ENCODE results near the gene TWNK.
"Not testable (repeated sequence)": the region's sequence is repeated elsewhere in the genome, so short reads cannot be mapped to it uniquely, and the experiment has no call there.

Gene TWNK

DNA sequence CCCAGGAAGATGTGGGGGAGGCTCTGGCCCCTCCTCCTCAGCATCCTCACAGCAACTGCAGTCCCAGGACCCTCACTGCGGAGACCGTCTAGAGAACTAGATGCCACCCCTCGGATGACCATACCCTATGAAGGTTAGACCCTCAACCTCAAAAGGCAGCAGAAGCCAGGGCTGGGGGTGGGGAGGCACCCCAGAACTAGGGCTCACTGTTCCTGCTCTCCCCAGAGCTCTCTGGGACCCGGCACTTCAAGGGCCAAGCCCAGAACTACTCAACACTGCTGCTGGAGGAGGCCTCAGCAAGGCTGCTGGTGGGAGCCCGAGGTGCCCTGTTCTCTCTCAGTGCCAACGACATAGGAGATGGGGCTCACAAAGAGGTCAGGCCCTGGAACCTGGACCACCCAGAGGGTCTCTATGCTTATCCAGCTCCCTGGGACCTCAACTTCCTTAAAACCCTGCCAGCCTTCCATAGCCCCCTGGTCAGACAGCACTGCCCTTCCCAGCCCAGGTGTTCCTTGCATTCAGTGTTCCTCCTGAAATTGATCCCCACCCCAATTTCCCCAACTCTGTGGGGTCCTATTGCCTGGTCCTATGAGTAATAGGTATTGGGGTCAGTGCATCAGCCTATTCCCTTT is 14.3 kb upstream of the TWNK start:
- DNase-seq (ENCODE audit: low read depth in 2 of 2, low spot score in 1 of 2) = no peak

DNA sequence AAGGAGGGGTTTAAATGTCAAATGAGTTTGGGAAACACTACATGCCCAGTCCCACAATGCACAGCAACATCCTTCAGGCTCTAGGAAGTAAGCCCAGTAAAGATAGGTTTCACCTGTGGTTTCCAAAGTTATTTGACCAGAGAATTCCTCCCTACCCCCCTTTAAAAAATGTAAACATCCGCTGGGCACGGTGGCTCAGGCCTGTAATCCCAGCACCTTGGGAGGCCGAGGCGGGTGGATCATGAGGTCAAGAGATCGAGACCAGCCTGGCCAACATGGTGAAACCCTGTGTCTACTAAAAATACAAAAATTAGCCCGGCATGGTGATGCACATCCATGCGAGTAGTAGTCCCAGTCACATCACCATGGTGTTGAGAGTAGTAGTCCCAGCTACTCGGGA is 11.9 kb upstream of the TWNK start:
- not testable (repeated sequence) for DNase-seq (ENCODE audit: low read depth in 2 of 2, low spot score in 1 of 2)

DNA sequence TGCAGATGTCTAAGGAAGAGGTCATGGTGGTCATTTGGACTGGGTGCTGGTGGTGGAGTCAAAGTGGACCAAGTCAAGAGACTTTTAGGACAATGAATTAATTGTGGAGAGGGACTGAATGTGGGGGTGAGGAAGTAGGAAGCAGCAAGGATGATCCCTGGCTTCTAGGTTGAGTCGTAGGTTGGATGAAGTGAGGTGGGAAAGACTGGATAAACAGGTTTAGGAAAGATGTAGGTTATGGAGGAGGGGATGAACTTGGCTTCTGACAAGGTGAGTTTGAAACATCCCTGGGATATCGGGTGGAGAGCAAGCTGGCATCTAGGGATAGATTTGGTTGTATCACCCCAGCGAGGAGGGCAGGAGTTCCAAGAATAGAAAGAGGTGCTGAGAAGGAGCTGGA is 10.4 kb upstream of the TWNK start:
- DNase-seq (ENCODE audit: low read depth in 2 of 2, low spot score in 1 of 2) = no peak

DNA sequence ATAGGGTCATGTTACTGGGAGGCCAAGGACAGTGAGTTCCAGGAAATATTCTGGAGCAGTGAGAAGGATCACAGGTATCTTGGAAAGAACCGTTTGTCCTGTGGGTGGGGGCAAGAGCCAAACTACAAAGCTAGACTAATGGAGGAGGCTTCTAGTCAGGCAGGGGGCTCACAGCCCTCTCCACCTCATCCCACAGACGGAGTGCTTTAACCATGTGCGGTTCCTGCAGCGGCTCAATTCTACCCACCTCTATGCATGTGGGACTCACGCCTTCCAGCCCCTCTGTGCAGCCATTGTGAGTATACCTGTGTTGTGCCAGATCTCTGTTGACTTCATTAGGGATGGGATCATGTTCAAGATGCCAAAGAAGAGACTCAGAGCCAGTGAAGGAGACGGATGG is 9.9 kb upstream of the TWNK start:
- DNase-seq (ENCODE audit: low read depth in 2 of 2, low spot score in 1 of 2) = no peak

DNA sequence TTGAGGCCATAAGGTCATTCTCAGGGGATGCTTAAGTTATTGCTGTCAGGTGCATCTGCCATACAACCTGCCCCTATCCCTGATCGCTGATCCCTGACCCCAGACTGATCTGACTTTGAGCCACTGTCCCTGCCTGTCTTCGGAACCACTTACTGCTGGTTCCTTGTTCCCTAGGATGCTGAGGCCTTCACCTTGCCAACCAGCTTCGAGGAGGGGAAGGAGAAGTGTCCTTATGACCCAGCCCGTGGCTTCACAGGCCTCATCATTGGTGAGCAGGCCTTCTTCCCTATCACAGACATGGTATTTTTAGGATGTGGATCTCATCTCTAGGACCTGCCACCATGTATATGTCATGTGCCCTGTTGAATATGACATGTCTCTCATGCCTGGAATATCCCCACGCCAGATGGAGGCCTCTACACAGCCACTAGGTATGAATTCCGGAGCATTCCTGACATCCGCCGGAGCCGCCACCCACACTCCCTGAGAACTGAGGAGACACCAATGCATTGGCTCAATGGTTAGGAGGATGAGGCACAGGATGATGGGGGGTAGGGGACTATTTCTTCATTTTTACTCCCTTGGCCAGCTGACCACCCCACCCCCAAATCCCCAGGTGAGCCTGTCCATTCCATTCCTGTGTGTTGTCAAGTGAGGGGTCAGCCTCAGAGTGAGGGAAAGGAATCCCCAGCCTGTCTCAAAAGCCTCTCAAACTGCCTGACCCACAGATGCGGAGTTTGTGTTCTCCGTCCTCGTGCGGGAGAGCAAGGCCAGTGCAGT is 9.0 kb upstream of the TWNK start:
- no peak for DNase-seq (ENCODE audit: low read depth in 2 of 2, low spot score in 1 of 2)

DNA sequence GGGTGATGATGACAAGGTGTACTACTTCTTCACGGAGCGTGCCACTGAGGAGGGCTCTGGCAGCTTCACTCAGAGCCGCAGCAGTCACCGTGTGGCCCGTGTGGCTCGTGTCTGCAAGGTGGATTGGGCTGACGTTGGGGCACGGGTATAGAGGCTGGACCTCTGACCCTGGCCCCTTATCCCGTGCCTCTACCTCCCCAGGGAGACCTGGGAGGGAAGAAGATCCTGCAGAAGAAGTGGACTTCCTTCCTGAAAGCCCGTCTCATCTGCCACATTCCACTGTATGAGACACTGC is 8.5 kb upstream of the TWNK start:
- no peak for DNase-seq (ENCODE audit: low read depth in 2 of 2, low spot score in 1 of 2)

DNA sequence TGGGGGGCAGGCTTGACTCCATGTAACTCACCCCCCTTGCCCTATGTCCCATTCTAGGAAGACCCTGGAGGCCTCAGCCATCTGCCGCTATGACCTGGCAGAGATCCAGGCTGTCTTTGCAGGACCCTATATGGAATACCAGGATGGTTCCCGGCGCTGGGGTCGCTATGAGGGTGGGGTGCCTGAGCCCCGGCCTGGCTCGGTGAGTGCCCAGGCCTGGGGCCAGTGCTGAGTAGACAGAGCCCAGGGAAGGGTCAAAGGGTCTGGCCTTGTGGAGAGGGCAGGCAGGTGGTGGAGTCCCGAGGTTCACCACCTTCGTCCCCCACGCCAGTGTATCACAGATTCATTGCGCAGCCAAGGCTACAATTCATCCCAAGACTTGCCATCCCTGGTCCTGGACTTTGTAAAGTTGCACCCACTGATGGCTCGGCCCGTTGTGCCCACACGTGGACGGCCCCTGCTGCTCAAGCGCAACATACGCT is 7.5 kb upstream of the TWNK start:
- no peak for DNase-seq (ENCODE audit: low read depth in 2 of 2, low spot score in 1 of 2)

DNA sequence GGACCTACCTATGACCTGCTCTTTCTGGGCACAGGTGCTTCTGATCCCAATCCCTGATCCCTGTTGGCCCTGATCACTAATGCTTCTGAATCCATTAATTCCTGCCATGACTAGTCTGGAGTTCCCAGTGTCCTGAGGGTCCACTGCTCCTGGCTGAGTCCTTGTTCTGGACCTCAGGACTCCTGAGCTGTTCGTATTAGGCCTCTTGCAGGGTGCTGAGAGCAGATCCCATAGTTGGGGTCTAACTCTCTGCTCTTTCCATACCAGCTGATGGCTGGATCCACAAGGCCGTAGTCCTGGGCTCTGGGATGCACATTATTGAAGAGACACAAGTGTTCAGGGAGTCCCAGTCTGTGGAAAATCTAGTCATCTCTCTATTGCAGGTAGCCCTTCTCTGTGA is 7.0 kb upstream of the TWNK start:
- no peak for DNase-seq (ENCODE audit: low read depth in 2 of 2, low spot score in 1 of 2)

DNA sequence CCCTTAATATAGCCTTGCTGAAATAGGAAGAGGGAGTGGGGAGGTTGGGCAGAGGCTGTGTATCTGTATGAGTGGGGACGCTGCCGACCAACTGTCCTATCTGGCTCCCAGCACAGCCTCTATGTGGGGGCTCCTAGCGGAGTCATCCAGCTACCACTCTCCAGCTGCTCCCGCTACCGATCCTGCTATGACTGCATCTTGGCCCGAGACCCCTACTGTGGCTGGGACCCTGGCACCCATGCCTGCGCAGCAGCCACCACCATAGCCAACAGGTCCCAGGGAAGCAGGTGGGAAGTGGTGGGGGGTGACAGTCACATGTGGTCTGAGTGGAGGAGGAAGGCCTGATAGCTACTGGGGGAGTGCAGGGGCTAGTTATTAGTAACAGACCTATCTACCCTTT is 6.6 kb upstream of the TWNK start:
- no peak for DNase-seq (ENCODE audit: low read depth in 2 of 2, low spot score in 1 of 2)

DNA sequence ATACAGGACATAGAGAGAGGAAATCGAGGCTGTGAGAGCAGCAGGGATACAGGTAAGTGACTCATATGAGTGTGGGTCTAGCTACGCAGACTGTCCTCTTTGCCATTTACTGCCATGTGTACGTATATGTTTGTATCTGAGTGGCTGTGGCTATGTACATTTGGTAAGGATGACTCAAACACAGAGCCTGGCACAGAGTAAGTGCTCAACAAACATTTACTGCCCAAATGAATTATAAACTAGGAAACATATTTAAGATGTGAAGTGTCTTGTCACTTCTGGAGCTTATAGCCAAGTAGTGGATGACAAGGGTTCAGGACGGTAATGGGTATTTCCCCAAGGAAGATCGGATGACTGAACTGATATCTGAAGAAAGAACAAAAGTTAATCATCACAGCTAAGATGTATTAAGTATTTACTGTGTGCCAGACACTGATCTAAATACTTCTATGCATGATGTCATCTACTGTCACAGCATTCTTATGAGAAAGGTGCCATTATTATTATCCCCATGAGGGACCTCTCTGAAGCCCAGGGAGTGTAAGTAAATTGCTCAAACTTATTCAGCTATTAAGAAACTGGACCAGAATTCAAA is 6.1 kb upstream of the TWNK start:
- DNase-seq (ENCODE audit: low read depth in 2 of 2, low spot score in 1 of 2) = no peak

DNA sequence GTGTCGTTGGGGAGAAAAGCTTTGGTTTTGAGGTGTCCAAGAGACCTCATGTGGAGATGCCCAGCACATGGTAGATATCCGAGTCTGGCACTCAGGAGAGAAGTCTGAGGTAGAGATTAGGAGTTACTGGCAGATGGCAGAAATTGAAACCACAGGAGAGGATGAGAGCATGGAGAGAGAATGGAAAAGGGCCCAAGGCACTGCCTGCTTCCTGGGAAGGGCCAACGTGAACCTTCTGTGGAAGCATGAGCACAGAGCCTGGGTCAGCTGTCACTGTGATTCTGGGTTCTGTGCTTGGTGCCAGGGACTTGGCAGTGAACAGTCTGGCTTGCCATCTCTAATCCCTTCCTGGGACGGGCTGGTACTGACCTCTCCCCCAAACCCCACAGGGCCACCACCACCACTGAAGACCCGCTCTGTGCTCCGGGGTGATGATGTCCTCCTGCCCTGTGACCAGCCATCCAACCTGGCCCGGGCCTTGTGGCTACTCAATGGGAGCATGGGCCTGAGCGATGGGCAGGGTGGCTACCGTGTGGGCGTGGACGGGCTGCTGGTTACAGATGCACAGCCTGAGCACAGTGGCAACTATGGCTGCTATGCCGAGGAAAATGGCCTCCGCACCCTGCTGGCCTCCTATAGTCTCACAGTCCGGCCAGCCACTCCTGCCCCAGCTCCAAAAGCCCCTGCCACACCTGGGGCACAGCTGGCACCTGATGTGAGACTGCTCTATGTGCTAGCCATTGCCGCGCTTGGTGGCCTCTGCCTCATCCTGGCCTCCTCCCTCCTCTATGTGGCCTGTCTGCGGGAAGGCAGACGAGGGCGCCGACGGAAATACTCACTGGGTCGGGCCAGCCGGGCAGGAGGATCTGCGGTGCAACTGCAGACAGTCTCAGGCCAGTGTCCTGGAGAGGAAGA is 4.2 kb upstream of the TWNK start:
- DNase-seq (ENCODE audit: low read depth in 2 of 2, low spot score in 1 of 2) = no peak

DNA sequence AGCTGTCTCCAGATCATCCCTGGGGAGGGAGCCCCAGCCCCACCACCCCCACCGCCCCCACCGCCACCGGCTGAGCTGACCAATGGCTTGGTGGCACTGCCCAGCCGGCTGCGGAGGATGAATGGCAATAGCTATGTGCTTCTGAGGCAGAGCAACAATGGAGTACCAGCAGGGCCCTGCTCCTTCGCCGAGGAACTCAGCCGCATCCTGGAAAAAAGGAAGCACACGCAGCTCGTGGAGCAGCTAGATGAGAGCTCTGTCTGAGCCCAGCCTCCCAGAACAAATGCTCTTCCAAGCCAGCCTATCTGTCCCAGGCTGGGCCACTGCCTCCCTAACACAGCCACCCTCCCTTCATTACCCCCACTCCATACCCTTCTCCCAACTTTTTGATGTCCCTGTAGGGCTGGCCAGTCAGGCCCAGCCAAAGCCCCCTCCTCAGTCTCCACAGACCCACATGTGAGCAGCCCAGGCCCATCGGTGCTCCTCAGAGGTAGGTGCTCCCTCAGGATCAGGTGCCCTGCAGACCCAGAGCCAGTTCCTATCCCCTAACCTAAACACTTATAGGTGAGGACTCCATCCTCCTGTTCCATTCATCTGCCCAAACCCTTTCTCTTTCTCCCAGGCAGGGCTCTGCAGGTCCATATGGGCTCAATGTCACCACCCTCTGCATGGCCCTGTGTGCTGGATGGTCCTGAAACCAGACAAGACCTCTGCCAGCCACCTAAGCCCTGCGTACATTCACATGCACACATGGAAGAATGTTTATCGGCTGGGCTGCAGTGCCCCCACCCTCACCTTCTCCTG is 3.3 kb upstream of the TWNK start:
- DNase-seq (ENCODE audit: low read depth in 2 of 2, low spot score in 1 of 2) = no peak

DNA sequence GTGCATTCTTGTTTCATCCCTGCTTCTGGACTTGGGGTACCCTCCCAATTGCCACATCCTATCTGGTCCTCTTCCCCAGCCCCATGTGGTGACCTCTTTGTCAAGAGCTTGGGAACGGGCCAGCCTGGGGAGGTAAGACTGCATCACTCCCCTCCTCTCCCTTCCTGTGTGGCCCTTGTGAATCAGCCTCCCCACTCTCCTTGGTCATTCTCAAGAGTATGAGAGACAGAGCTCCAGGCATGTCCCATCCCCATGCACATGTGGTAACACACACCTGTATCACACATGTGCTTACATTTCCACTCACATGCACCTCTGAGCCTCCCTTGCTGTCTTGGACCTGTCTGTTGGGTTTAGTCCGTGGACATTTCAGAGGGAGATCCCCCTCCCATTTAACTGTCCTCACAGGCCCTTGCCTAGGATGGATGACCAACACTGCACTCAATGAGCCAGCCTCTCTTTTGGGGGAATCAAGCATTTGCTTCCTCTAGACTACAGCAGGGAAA is 2.6 kb upstream of the TWNK start:
- DNase-seq (ENCODE audit: low read depth in 2 of 2, low spot score in 1 of 2) = no peak

DNA sequence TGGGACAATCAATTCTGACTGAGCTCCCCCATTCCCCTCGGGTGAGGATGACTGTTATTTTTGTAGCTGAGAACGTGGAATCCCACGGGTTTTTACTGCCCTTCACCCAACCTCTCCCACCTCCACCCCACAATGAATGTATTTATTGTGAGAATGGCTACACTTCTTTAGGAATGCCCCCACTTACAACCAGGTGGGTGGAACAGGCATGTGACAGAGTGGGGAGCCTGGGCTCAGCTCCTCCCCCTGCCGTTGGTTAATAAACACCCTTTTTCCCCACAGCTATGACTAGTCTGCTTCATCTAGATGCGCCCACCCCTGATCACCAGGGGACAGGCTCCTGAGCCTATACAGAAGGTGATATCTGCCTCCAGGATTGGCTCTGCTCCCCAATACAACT is 2.0 kb upstream of the TWNK start:
- DNase-seq (ENCODE audit: low read depth in 2 of 2, low spot score in 1 of 2) = no peak

DNA sequence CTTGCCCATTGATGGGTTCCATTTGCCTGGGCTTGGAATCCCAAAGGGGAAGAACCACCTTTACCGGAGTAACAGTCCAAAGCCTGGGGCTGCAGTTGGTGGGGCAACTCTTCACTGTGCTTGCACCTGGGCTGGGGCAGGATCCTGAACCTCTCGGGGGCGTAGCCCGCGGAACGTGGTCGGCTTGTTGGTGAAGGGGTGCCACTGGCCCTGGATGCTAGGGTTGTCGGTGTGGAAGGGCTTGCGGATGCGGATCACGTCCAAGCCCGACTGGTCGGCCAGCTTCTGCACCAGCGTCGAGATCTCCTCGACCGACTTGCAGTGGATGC is 756 bp upstream of the TWNK start:
- no peak for DNase-seq (ENCODE audit: low read depth in 2 of 2, low spot score in 1 of 2)

DNA sequence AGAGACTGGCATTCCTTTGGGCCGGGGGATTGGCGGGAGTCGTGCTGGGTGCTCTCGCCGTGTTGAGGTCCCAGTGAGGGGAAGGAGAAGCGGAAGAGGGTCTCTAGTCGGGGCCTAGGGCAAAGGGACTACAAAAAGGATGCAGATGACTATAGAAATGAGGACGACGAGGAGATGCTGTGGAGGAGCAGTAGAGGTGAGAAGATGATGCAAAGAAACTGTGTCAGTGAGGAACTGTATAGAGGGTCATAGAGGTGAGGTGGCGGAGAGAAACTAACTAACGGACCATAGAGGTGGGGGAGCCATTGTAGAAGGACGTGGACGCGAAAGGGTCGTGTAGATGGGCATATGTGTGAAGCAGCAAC is 324 bp downstream of the TWNK start:
- DNase-seq (ENCODE audit: low read depth in 2 of 2, low spot score in 1 of 2) = no peak

DNA sequence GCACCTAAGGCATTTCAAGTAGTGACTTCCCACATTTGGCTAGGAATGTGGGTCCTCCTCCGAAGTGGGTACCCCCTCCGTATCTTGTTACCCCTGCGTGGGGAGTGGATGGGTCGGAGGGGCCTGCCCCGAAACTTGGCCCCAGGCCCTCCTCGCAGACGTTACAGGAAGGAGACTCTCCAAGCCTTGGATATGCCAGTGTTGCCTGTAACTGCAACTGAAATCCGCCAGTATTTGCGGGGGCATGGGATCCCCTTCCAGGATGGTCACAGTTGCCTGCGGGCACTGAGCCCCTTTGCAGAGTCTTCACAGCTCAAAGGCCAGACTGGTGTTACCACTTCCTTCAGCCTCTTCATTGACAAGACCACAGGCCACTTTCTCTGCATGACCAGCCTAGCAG is 823 bp downstream of the TWNK start:
- DNase-seq (ENCODE audit: low read depth in 2 of 2, low spot score in 1 of 2) = no peak

DNA sequence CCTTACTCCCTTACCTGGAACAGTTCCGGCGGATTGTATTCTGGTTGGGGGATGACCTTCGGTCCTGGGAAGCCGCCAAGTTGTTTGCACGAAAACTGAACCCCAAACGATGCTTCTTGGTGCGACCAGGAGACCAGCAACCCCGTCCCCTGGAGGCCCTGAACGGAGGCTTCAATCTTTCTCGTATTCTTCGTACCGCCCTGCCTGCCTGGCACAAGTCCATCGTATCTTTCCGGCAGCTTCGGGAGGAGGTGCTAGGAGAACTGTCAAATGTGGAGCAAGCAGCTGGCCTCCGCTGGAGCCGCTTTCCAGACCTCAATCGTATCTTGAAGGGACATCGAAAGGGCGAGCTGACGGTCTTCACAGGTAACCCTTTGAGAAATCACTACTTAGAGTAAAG is 1.7 kb downstream of the TWNK start:
- DNase-seq (ENCODE audit: low read depth in 2 of 2, low spot score in 1 of 2) = no peak

DNA sequence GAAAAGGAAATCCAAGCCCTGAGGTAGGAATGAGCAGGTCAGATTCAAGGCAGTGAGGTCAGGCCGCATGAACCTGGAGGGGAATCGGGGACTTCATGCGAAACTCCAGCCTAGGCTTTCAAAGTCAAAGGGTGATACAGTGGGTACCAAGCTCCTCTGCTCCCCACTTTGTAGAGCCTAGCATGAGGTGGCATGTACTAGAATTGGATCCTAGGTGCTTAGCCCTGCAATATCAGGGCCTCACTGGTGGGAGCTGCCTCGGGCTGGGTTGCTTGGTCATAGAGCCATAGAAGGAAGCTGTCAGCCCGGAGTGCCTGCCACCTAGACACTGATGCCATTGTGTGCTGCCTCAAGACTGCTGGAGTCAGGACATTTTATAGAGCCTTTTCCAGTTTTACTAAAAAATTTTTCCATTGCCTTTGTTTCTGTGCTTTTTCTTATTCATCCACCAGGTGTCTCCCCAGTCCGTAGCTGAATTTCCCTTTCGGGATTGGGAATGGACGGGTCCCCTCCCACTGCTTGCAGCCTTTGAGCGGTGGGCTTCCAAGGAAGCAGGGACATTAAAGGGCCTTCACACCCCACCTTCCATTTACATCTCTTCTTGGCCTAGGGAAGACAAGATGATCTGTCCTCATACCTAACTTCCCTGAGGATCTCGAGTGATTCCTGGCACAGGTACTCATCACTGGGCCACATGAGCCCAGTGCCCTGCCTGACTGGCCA is 6.8 kb downstream of the TWNK start:
- no peak for DNase-seq (ENCODE audit: low read depth in 2 of 2, low spot score in 1 of 2)

DNA sequence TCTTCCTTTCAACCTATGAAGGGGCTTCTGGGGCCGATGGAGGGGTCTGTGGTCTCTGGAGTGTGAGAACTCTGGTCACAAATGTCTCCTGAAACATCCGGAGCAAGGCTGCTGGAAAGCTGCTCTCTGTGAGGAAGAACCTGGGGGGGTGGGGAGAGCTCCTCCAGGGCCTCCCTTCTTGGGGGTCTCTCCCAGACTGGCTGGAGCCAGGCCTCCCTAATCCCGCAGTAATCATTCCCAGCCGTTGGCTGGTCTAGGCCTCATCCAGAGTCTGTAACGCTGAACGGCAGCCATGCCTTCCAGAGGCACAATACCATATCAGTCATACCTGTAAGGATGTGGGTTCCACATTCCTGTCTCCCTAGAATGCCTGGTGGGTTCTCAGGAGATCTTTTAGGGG is 7.8 kb downstream of the TWNK start:
- no peak for DNase-seq (ENCODE audit: low read depth in 2 of 2, low spot score in 1 of 2)

All from stimulated activated CD8-positive, alpha-beta memory T cell treated with anti-CD3 and anti-CD28 coated beads, Interleukin-4, amount 100 ng/mL, for 1 hour (primary cell).